Upper lobe of left lung (tissue), 6 donors: Measurements from ENCODE around the gene RBP3. TPM values are rescaled to one million over a fixed set of nuclear protein-coding genes. Genes with fewer than 3 reads are reported as not detected.

ENCODE experiments used
- ATAC-seq, 2 donors: fragments of 200-7000 bp; cut with Tn5 transposase; one replicate each; pipeline ENCODE4 v1.9.1; 2022; ENCODE audit warnings: mild to moderate bottlenecking in 2 of 2, moderate library complexity in 2 of 2; ENCODE audit not compliant: low FRiP score in 2 of 2
- DNase-seq, 2 donors: peaks; one replicate each; pipeline ENCODE4 v3.0.0-alpha.2; 2019 to 2020
- H3K27ac ChIP-seq, 4 donors: fragments of 200-600 bp; sonication (generic); one replicate each; pipeline ENCODE4 v1.5.1; 2016 to 2019
- H3K27me3 ChIP-seq, 4 donors: fragments of 200-600 bp; sonication (generic); one replicate each; pipeline ENCODE4 v1.5.1; 2017 to 2019
- H3K36me3 ChIP-seq, 4 donors: fragments of 200-600 bp; sonication (generic); one replicate each; pipeline ENCODE4 v1.5.1; 2016 to 2019
- H3K4me1 ChIP-seq, 4 donors: fragments of 200-600 bp; sonication (generic); one replicate each; pipeline ENCODE4 v1.5.1; 2018 to 2019
- H3K4me3 ChIP-seq, 4 donors: fragments of 200-600 bp; sonication (generic); one replicate each; pipeline ENCODE4 v1.5.1; 2017 to 2019; ENCODE audit warnings: mild to moderate bottlenecking in 2 of 4, moderate library complexity in 1 of 4
- H3K9me3 ChIP-seq, 4 donors: fragments of 200-600 bp; sonication (generic); one replicate each; pipeline ENCODE4 v1.5.1; 2018 to 2019
- EP300 ChIP-seq, 4 donors: sonication (generic); formaldehyde crosslinking; IDR thresholded peaks; one replicate each; pipeline ENCODE4 v1.5.1; 2017; ENCODE audit warnings: antibody characterized with exemption in 4 of 4, control low read depth in 2 of 4
- POLR2A ChIP-seq, 4 donors: fragments of 450-650 bp; IDR thresholded peaks; one replicate each; pipeline ENCODE4 v1.5.1; 2016 to 2017; ENCODE audit warnings: antibody characterized with exemption in 4 of 4, mild to moderate bottlenecking in 2 of 4
- POLR2AphosphoS5 ChIP-seq, 2 donors: sonication (generic); formaldehyde crosslinking; IDR thresholded peaks; one replicate each; pipeline ENCODE4 v1.5.1; 2017; ENCODE audit warnings: antibody characterized with exemption in 2 of 2
- WGBS, 2 donors: methylation state at CpG; one replicate each; pipeline ENCODE4 v1.1.5; 2017 to 2018; 5-methylcytosine and 5-hydroxymethylcytosine counted together
- total RNA-seq, 6 donors: library from RNA; depleted of rRNA in 4 of 6; stranded (reverse); fragments of >200 nt in 4 of 6; gene quantifications; one replicate each; pipeline versions ENCODE4 v1.1.0 to v1.2.1, GENCODE V29; 2016 to 2021
- TF ChIP-seq, protein P1 (sequence below), 6 experiments: fragments of 450-650 bp in 4 of 6; fragments of 200-600 bp in 2 of 6; sonication (generic) in 2 of 6; IDR thresholded peaks; one replicate each; pipeline ENCODE4 v1.5.1; 2016 to 2019; ENCODE audit warnings: antibody characterized with exemption in 6 of 6
- donor health status: DM: no; HTN: no; CAD: no; lungs with moderate emphysema.
- donor health status: DM: no; HTN: yes; CAD: no; lungs with severe emphysema.

Gene RBP3
- total RNA-seq, 6 donors from 2014 or later, result not detected

DNA sequence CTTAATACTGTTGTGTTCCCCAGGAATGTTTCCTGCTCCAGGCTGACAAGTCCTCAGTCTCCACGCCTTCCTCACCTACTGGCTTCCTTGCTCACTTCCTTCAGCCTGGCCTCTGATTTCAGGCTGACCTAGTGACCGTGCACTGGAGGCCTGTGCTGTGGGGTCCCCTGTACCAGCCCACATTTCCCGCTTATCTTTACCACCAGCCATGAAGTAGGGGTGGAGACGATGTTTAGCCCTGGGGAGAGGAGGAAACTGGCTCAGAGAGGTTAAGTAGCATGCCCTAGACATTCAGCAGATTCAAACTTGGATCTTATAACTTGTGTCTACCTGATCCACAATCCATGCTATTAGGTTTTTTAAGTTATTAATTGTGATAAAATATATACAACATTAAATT, 40.7 kb downstream of the RBP3 start:
- Histone ChIP-seq H3K4me3 (no peak overlapping the region), H3K27ac (no peak overlapping the region), H3K36me3 (no peaks in the 10 kb centered on the region), H3K4me1 (peaks cover 0 to 10% (median 8%) of the 10 kb centered on the region in 4 donors), H3K27me3 (no peaks in the 10 kb centered on the region), H3K9me3 (no peaks in the 10 kb centered on the region)
- ATAC-seq (no peak), DNase-seq (no peak)
- TF ChIP-seq EP300 (IDR thresholded peaks at IDR 0.05) (no peak), POLR2AphosphoS5 (IDR thresholded peaks at IDR 0.05) (no peak), POLR2A (IDR thresholded peaks at IDR 0.05) (no peak)
- TF ChIP-seq, protein P1, sequence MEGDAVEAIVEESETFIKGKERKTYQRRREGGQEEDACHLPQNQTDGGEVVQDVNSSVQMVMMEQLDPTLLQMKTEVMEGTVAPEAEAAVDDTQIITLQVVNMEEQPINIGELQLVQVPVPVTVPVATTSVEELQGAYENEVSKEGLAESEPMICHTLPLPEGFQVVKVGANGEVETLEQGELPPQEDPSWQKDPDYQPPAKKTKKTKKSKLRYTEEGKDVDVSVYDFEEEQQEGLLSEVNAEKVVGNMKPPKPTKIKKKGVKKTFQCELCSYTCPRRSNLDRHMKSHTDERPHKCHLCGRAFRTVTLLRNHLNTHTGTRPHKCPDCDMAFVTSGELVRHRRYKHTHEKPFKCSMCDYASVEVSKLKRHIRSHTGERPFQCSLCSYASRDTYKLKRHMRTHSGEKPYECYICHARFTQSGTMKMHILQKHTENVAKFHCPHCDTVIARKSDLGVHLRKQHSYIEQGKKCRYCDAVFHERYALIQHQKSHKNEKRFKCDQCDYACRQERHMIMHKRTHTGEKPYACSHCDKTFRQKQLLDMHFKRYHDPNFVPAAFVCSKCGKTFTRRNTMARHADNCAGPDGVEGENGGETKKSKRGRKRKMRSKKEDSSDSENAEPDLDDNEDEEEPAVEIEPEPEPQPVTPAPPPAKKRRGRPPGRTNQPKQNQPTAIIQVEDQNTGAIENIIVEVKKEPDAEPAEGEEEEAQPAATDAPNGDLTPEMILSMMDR (IDR thresholded peaks at IDR 0.05), result no peak
- 81 to 87% methylated on average over 4 of the region's 4 CpGs for WGBS, 2 donors

DNA sequence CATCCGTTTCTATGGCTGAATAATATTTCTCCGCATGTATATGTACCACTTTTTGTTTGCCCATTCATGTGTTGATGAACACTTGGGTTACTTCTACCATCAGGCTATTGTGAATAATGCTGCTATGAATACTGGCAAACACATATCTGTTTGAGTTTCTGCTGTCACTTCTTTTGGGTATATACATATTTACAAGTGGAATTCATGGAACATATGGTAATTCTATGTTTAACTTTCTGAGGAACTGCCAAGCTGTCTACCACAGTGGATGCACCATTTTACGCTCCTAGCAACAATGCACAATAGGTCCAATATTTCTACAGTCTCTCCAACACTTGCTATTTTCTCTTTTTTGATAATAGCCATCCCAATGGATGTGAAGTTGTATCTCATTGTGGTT, 41.5 kb downstream of the RBP3 start:
- Histone ChIP-seq H3K4me3 (no peak overlapping the region), H3K9me3 (no peaks in the 10 kb centered on the region), H3K36me3 (no peaks in the 10 kb centered on the region), H3K27me3 (no peaks in the 10 kb centered on the region), H3K27ac (no peak overlapping the region), H3K4me1 (peaks cover 0 to 6% (median 4%) of the 10 kb centered on the region in 4 donors)
- no peak for DNase-seq
- 97 to 98% methylated on average over 3 of the region's 3 CpGs for WGBS, 2 donors
- no peak for ATAC-seq
- TF ChIP-seq, protein P1 (IDR thresholded peaks at IDR 0.05), result no peak
- no peak for TF ChIP-seq EP300 (IDR thresholded peaks at IDR 0.05)
- TF ChIP-seq POLR2A (IDR thresholded peaks at IDR 0.05), result no peak
- TF ChIP-seq POLR2AphosphoS5 (IDR thresholded peaks at IDR 0.05), result no peak

DNA sequence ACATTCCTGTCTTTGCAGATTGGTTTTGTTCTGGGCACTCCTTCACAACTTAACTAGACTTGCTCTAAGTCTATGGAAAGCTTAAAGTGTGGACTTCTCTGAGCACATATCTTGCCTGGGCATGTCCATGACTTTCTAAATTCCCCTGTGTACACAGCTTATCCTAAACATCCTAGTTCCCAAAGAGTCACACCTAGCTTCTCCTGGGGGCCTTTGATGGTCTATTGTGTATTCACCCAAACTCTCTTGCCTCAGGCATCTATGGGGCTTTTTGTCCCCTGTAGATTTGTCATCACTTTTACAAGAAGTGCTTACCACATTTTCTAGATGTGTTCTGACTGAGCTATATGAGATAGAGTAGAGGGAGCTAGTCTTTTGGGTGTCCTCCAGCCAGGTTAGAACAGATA, 48.2 kb downstream of the RBP3 start:
- Histone ChIP-seq H3K27me3 (no peaks in the 10 kb centered on the region), H3K4me3 (no peak overlapping the region), H3K27ac (no peak overlapping the region), H3K4me1 (no peaks in the 10 kb centered on the region), H3K36me3 (no peaks in the 10 kb centered on the region), H3K9me3 (no peaks in the 10 kb centered on the region)
- DNase-seq (no peak), ATAC-seq (no peak)
- TF ChIP-seq EP300 (IDR thresholded peaks at IDR 0.05) (no peak), POLR2AphosphoS5 (IDR thresholded peaks at IDR 0.05) (no peak), POLR2A (IDR thresholded peaks at IDR 0.05) (no peak)
- TF ChIP-seq, protein P1 (IDR thresholded peaks at IDR 0.05), result no peak

DNA sequence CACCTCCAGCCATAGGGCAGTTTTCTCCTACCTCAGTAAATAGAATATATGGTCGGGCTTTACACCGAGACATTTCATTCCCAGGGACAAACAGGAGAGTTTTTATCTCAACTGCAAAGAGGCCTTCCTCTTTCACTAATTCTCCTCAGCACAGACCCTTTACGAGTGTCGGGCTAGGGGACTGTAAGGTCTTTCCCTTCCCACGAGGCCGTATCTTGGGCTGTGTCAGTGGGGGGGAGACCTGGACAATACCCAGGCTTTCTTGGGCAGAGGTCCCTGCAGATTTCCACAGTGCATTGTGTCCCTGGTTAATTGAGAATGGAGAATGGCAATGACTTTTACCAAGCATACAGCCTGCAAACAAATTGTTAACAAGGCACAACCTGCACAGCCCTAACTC, 49.1 kb downstream of the RBP3 start:
- H3K4me3 ChIP-seq, result no peak overlapping the region
- TF ChIP-seq, protein P1 (IDR thresholded peaks at IDR 0.05), result no peak
- TF ChIP-seq POLR2A (IDR thresholded peaks at IDR 0.05) (no peak), EP300 (IDR thresholded peaks at IDR 0.05) (no peak), POLR2AphosphoS5 (IDR thresholded peaks at IDR 0.05) (no peak)
- H3K4me1 ChIP-seq, result no peaks in the 10 kb centered on the region
- DNase-seq, result no peak
- no peak overlapping the region for H3K27ac ChIP-seq
- 85 to 86% methylated on average over 6 of the region's 6 CpGs for WGBS, 2 donors
- no peaks in the 10 kb centered on the region for H3K36me3 ChIP-seq
- no peak for ATAC-seq
- no peaks in the 10 kb centered on the region for H3K9me3 ChIP-seq
- H3K27me3 ChIP-seq, result no peaks in the 10 kb centered on the region

DNA sequence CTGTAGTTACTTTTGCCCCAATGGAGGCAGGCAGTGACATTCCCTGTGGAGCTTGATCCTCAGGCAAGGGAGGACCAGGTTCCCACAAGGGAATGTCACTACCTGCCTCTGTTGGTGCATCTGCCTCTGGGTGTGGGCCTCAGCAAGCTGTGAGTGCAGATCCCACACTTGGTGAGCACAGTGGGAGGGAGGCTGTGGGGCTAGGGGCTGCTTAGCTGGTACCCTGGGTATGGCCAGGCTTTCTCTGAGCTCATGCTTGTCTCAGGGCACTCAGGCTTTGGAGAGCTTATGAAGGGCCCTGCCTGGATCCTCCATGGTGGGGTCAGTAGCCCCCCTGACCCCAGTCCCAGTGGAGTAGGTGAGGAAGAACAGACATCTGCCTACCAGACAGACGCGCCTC, 52.1 kb downstream of the RBP3 start:
- TF ChIP-seq POLR2A (IDR thresholded peaks at IDR 0.05), result no peak
- TF ChIP-seq, protein P1 (IDR thresholded peaks at IDR 0.05), result no peak
- TF ChIP-seq EP300 (IDR thresholded peaks at IDR 0.05), result no peak
- TF ChIP-seq POLR2AphosphoS5 (IDR thresholded peaks at IDR 0.05), result no peak

More for the DNA sequence above, 52.1 kb downstream of the RBP3 start:
- Histone ChIP-seq H3K4me1 (peaks cover 0 to 7% (median 4%) of the 10 kb centered on the region in 4 donors), H3K4me3 (no peak overlapping the region), H3K27ac (no peak overlapping the region), H3K9me3 (no peaks in the 10 kb centered on the region), H3K36me3 (no peaks in the 10 kb centered on the region), H3K27me3 (no peaks in the 10 kb centered on the region)
- DNase-seq (no peak), ATAC-seq (no peak)
- 92 to 100% methylated on average over 2 of the region's 2 CpGs for WGBS, 2 donors
